ENCODE measurements around the gene GPX8. TPM values are rescaled to one million over a fixed set of nuclear protein-coding genes. Genes with fewer than 3 reads are reported as not detected.

The GPX8 gene
- total and polyA plus RNA-seq, 3 donors from 2014 or later, result 8.2 to 13.9 (median 12.3) TPM

GRCh38 chr5:55188656-55189540 is 28.9 kb downstream of the GPX8 start:
- H3K27me3 ChIP-seq, result no peaks in the 10 kb centered on the region
- WGBS, 2 donors, result 72 to 73% methylated on average over 6 of the region's 6 CpGs
- DNase-seq, result no peak

GRCh38 chr5:55191165-55191564 is 31.2 kb downstream of the GPX8 start:
- 94 to 97% methylated on average over 2 of the region's 2 CpGs for WGBS, 2 donors
- no peaks in the 10 kb centered on the region for H3K4me1 ChIP-seq
- no peaks in the 10 kb centered on the region for H3K36me3 ChIP-seq (ENCODE audit: low read depth, missing control alignments)
- no peak overlapping the region for H3K27ac ChIP-seq
- H3K4me3 ChIP-seq, result no peak overlapping the region
- no peaks in the 10 kb centered on the region for H3K9me3 ChIP-seq
- H3K27me3 ChIP-seq, result no peaks in the 10 kb centered on the region
- no peak for DNase-seq
- intact Hi-C loops (cut with DNase I; ENCODE audit: low total_unique reads), result no loop called here
- TF ChIP-seq POLR2A (IDR thresholded peaks at IDR 0.05), result no peak
- TF ChIP-seq, protein P1, sequence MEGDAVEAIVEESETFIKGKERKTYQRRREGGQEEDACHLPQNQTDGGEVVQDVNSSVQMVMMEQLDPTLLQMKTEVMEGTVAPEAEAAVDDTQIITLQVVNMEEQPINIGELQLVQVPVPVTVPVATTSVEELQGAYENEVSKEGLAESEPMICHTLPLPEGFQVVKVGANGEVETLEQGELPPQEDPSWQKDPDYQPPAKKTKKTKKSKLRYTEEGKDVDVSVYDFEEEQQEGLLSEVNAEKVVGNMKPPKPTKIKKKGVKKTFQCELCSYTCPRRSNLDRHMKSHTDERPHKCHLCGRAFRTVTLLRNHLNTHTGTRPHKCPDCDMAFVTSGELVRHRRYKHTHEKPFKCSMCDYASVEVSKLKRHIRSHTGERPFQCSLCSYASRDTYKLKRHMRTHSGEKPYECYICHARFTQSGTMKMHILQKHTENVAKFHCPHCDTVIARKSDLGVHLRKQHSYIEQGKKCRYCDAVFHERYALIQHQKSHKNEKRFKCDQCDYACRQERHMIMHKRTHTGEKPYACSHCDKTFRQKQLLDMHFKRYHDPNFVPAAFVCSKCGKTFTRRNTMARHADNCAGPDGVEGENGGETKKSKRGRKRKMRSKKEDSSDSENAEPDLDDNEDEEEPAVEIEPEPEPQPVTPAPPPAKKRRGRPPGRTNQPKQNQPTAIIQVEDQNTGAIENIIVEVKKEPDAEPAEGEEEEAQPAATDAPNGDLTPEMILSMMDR (IDR thresholded peaks at IDR 0.05), result no peak

More at GRCh38 chr5:55188656-55189540, 28.9 kb downstream of the GPX8 start:
- Histone ChIP-seq H3K9me3 (no peaks in the 10 kb centered on the region), H3K27ac (no peak overlapping the region), H3K36me3 (ENCODE audit: low read depth, missing control alignments) (no peaks in the 10 kb centered on the region), H3K4me1 (no peaks in the 10 kb centered on the region), H3K4me3 (no peak overlapping the region)
- intact Hi-C loops (cut with DNase I; ENCODE audit: low total_unique reads), result no loop called here
- TF ChIP-seq POLR2A (IDR thresholded peaks at IDR 0.05), result no peak
- TF ChIP-seq, protein P1 (IDR thresholded peaks at IDR 0.05), result no peak

DNA sequence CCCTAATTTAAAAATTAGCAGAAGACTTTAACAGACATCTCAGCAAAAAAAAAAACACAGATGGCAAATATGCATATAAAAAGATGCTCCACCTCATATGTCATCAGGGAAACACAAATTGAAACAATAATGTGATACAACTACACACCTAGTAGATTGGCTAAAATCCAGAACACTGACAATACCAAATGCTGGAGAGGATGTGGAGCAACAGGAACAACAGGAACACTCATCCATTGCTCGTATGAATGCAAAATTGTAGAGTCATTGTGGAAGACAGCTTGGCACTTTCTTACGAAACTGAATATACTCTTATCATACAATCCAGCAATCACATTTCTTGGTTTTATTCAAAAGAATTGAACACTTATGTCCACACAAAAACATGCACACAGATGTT is 45.0 kb downstream of the GPX8 start:
- no peaks in the 10 kb centered on the region for H3K4me1 ChIP-seq
- intact Hi-C loops (cut with DNase I; ENCODE audit: low total_unique reads), result no loop called here
- no peaks in the 10 kb centered on the region for H3K9me3 ChIP-seq
- H3K27me3 ChIP-seq, result no peaks in the 10 kb centered on the region
- no peak overlapping the region for H3K27ac ChIP-seq
- 61 to 78% methylated on average over 2 of the region's 2 CpGs for WGBS, 2 donors
- DNase-seq, result no peak
- no peak overlapping the region for H3K4me3 ChIP-seq
- TF ChIP-seq, protein P1 (IDR thresholded peaks at IDR 0.05), result no peak
- TF ChIP-seq POLR2A (IDR thresholded peaks at IDR 0.05), result no peak
- H3K36me3 ChIP-seq (ENCODE audit: low read depth, missing control alignments), result no peaks in the 10 kb centered on the region

- no peaks in the 10 kb centered on the region for H3K4me1 ChIP-seq
- H3K4me3 ChIP-seq, result no peak overlapping the region
- H3K9me3 ChIP-seq, result no peaks in the 10 kb centered on the region
- no peaks in the 10 kb centered on the region for H3K27me3 ChIP-seq
- WGBS, 2 donors, result 88 to 91% methylated on average over 2 of the region's 2 CpGs
- H3K27ac ChIP-seq, result no peak overlapping the region
- DNase-seq, result no peak
- H3K36me3 ChIP-seq (ENCODE audit: low read depth, missing control alignments), result no peaks in the 10 kb centered on the region
- intact Hi-C loops (cut with DNase I; ENCODE audit: low total_unique reads), result no loop called here
- TF ChIP-seq, protein P1 (IDR thresholded peaks at IDR 0.05), result no peak
- TF ChIP-seq POLR2A (IDR thresholded peaks at IDR 0.05), result no peak
These were observed 51.4 kb downstream of the GPX8 start for GRCh38 chr5:55211184-55211874.

MicroRNAs encoded within 50 kb of the gene (microRNA counts, 767-probe panel; counts per million panel counts)
- microRNA hsa-miR-449a, result 0 to 152 counts per million in 2 donors
- 0 to 152 counts per million in 2 donors for microRNA hsa-miR-449b-5p
- microRNA hsa-miR-449c-5p, result 0 to 152 counts per million in 2 donors

Small RNAs within 50 kb of the gene (microRNA-seq; reads per million reads assigned to microRNA genes)
- 1,718 to 7,086 reads per million in 2 donors for gene MIR449A (ENCODE audit: borderline number of aligned reads in 2 of 2, borderline replicate concordance in 1 of 2)
- gene MIR449B (ENCODE audit: borderline number of aligned reads in 2 of 2, borderline replicate concordance in 1 of 2), result 9.7 to 31.1 reads per million in 2 donors
- gene MIR449C (ENCODE audit: borderline number of aligned reads in 2 of 2, borderline replicate concordance in 1 of 2), result 17.4 to 47.6 reads per million in 2 donors

Small RNAs within 50 kb of the gene (small RNA-seq; reads per million reads assigned to genes)
- gene MIR449A, result 2.6 to 4.3 reads per million in 2 donors
- gene MIR449B, result 0.09 to 0.28 reads per million in 2 donors
- 2.7 to 3.3 reads per million in 2 donors for gene MIR449C

Other genes starting within 250 kb of the GPX8 start
- under 1 TPM; 0.50 to 0.87 TPM for gene ESM1, start 174.6 kb upstream of the GPX8 start, total RNA-seq
- gene ESM1, start 174.6 kb upstream of the GPX8 start, polyA plus RNA-seq (ENCODE audit: insufficient read depth, low read depth, low replicate concordance), result 1.1 TPM
- gene GZMK, start 135.9 kb upstream of the GPX8 start, total RNA-seq, result 1 to 10 TPM in 1 of 2 donors, not detected in 1; 1.1 TPM
- gene GZMK, start 135.9 kb upstream of the GPX8 start, polyA plus RNA-seq (ENCODE audit: insufficient read depth, low read depth, low replicate concordance), result 3.2 TPM
- gene GZMA, start 57.5 kb upstream of the GPX8 start, total RNA-seq, result under 1 TPM in 1 of 2 donors, not detected in 1; 0.37 TPM
- gene GZMA, start 57.5 kb upstream of the GPX8 start, polyA plus RNA-seq (ENCODE audit: insufficient read depth, low read depth, low replicate concordance), result 7.1 TPM
- gene CDC20B, start 13.0 kb downstream of the GPX8 start, total RNA-seq, result 10 to 100 TPM in 1 of 2 donors, 1 to 10 TPM in 1; 4.8 to 15.6 TPM
- 2.8 TPM for gene CDC20B, start 13.0 kb downstream of the GPX8 start, polyA plus RNA-seq (ENCODE audit: insufficient read depth, low read depth, low replicate concordance)
- under 1 TPM; 0.39 to 0.68 TPM for gene MCIDAS, start 67.1 kb downstream of the GPX8 start, total RNA-seq
- gene MCIDAS, start 67.1 kb downstream of the GPX8 start, polyA plus RNA-seq (ENCODE audit: insufficient read depth, low read depth, low replicate concordance), result 0.42 TPM
- 10 to 100 TPM; 13.8 to 14.4 TPM for gene CCNO, start 73.4 kb downstream of the GPX8 start, total RNA-seq
- 19.9 TPM for gene CCNO, start 73.4 kb downstream of the GPX8 start, polyA plus RNA-seq (ENCODE audit: insufficient read depth, low read depth, low replicate concordance)
- gene DHX29, start 147.5 kb downstream of the GPX8 start, total RNA-seq, result 10 to 100 TPM; 19.0 to 26.8 TPM
- gene DHX29, start 147.5 kb downstream of the GPX8 start, polyA plus RNA-seq (ENCODE audit: insufficient read depth, low read depth, low replicate concordance), result 8.8 TPM
- gene MTREX, start 147.8 kb downstream of the GPX8 start, total RNA-seq, result 100 to 1,000 TPM; 108 to 126 TPM
- gene MTREX, start 147.8 kb downstream of the GPX8 start, polyA plus RNA-seq (ENCODE audit: insufficient read depth, low read depth, low replicate concordance), result 33.7 TPM